Cardiac muscle cell (in vitro differentiated cells and primary cell): ENCODE results near the gene FHIT. TPM values are rescaled to one million over a fixed set of nuclear protein-coding genes. Genes with fewer than 3 reads are reported as not detected.

Source experiments
- DNase-seq, 2 donors: peaks; one replicate each; pipeline versions ENCODE4 v3.0.0 to v3.0.0-alpha.2; 2010 to 2017; ENCODE audit warnings: low read depth in 1 of 2, low spot score in 1 of 2
- H3K27ac ChIP-seq: fragments of 200-600 bp; sonication (generic); 2 replicates; pipeline ENCODE4 v1.5.1; 2016
- H3K27me3 ChIP-seq: fragments of 200-600 bp; sonication (generic); 2 replicates; pipeline ENCODE4 v1.6.0; 2016; ENCODE audit warnings: control low read depth
- H3K36me3 ChIP-seq: fragments of 200-600 bp; sonication (generic); 2 replicates; pipeline ENCODE4 v1.5.1; 2016; ENCODE audit warnings: control low read depth
- H3K4me1 ChIP-seq: fragments of 200-600 bp; sonication (generic); 2 replicates; pipeline ENCODE4 v1.8.1; 2017; ENCODE audit warnings: low read depth, mild to moderate bottlenecking, mixed run types
- H3K4me3 ChIP-seq: fragments of 200-600 bp; sonication (generic); 2 replicates; pipeline ENCODE4 v1.5.1; 2016; ENCODE audit warnings: mild to moderate bottlenecking
- H3K9me3 ChIP-seq: fragments of 200-600 bp; sonication (generic); 2 replicates; pipeline ENCODE4 v1.5.1; 2017; ENCODE audit warnings: low read depth, mild to moderate bottlenecking, control low read depth
- polyA plus RNA-seq: library from polyadenylated mRNA; unstranded; fragments of >200 nt; fragmentation: Nextera tagmentation; extraction: Ambion mirVana; gene quantifications from 2 replicates; pipeline ENCODE4 v1.2.1, GENCODE V29; 2016
- total RNA-seq: library from RNA; depleted of rRNA; stranded (reverse); fragments of >200 nt; gene quantifications from 2 replicates; pipeline ENCODE4 v1.2.3, GENCODE V29; 2016
- TF ChIP-seq, protein P1 (sequence below): IDR thresholded peaks from 2 replicates; pipeline ENCODE4 v1.5.1; 2012; ENCODE audit warnings: low read depth, mild to moderate bottlenecking, low read length

The FHIT gene
- total and polyA plus RNA-seq, 2 experiments from 2014 or later, result 6.9 to 12.5 TPM

DNA sequence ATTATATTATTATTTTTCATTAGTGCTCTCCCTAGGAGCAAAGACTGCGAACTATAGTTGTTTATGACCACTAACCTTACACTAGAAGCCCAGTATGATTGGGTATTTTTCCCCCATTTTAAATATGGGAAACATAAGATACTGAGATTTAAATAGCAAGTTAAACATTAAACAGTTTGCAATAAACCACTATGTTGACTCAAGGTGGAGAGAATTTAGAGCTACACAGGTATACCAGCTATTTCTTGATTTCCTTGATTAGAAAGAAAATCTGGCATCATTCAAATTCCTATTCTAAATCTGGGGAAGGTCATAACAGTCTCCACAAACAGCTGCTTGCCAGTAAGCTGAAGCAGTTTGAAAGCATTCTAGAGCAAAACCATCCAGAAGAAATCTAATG is 1337.6 kb downstream of the FHIT start:
- no peak overlapping the region for H3K27ac ChIP-seq
- H3K9me3 ChIP-seq, result no peaks in the 10 kb centered on the region
- no peak overlapping the region for H3K4me3 ChIP-seq
- TF ChIP-seq, protein P1, sequence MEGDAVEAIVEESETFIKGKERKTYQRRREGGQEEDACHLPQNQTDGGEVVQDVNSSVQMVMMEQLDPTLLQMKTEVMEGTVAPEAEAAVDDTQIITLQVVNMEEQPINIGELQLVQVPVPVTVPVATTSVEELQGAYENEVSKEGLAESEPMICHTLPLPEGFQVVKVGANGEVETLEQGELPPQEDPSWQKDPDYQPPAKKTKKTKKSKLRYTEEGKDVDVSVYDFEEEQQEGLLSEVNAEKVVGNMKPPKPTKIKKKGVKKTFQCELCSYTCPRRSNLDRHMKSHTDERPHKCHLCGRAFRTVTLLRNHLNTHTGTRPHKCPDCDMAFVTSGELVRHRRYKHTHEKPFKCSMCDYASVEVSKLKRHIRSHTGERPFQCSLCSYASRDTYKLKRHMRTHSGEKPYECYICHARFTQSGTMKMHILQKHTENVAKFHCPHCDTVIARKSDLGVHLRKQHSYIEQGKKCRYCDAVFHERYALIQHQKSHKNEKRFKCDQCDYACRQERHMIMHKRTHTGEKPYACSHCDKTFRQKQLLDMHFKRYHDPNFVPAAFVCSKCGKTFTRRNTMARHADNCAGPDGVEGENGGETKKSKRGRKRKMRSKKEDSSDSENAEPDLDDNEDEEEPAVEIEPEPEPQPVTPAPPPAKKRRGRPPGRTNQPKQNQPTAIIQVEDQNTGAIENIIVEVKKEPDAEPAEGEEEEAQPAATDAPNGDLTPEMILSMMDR, result no peak
- no peaks in the 10 kb centered on the region for H3K4me1 ChIP-seq
- H3K36me3 ChIP-seq, result no peaks in the 10 kb centered on the region
- no peak for DNase-seq
- H3K27me3 ChIP-seq, result no peaks in the 10 kb centered on the region

DNA sequence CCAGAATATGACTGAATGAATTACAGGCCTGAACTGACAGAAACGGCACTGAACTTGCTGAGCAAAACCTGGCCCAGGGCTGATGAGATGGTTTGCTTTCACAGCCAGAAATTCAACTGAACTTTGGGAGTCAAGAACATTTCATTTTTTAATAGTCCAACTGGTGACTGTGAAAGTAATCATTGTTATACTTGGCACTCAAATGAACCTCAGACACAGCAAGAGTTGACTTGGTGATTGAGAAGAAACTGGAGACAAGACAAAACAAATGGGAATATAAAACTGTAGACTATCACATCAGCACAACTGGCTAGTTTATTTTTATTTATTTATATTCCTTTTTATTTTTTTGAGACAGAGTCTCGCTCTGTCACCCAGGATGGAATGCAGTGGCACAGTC is 1342.6 kb downstream of the FHIT start:
- TF ChIP-seq, protein P1, result no peak
- no peaks in the 10 kb centered on the region for H3K4me1 ChIP-seq
- no peaks in the 10 kb centered on the region for H3K9me3 ChIP-seq
- no peaks in the 10 kb centered on the region for H3K27me3 ChIP-seq
- H3K4me3 ChIP-seq, result no peak overlapping the region
- H3K27ac ChIP-seq, result no peak overlapping the region
- no peaks in the 10 kb centered on the region for H3K36me3 ChIP-seq
- no peak for DNase-seq

GRCh38 chr3:59908280-59908679 is 1343.0 kb downstream of the FHIT start:
- Histone ChIP-seq H3K36me3 (no peaks in the 10 kb centered on the region), H3K4me1 (no peaks in the 10 kb centered on the region), H3K27ac (no peak overlapping the region), H3K9me3 (no peaks in the 10 kb centered on the region), H3K27me3 (no peaks in the 10 kb centered on the region), H3K4me3 (no peak overlapping the region)
- TF ChIP-seq, protein P1, result no peak
- DNase-seq, result peak in 1 of 2 donors; percentile 51

DNA sequence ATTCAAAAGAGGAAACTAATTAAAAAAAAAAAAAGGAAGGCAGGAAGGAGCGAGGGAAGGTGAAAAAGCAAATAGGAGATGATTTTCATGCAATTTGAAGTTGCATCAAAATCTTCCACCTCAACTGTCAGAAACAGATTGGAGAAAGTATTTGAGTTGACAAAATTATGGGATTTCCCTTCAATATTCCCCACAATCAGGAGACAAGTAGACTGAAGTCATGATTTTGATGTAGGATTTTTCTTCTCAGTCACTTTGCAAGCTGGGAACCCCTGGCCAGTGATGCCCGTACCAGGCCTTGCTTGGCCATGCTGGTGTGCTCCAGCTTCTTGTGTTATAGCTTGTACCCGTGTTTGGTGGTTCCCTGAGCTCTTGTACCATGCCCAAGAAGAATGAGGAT is 1347.0 kb downstream of the FHIT start:
- no peaks in the 10 kb centered on the region for H3K9me3 ChIP-seq
- no peaks in the 10 kb centered on the region for H3K36me3 ChIP-seq
- DNase-seq, result no peak
- H3K4me1 ChIP-seq, result no peaks in the 10 kb centered on the region
- no peaks in the 10 kb centered on the region for H3K27me3 ChIP-seq
- no peak overlapping the region for H3K4me3 ChIP-seq
- H3K27ac ChIP-seq, result no peak overlapping the region
- TF ChIP-seq, protein P1, result no peak

- Histone ChIP-seq H3K9me3 (no peaks in the 10 kb centered on the region), H3K27ac (no peak overlapping the region), H3K36me3 (no peaks in the 10 kb centered on the region), H3K27me3 (no peaks in the 10 kb centered on the region), H3K4me3 (no peak overlapping the region), H3K4me1 (no peaks in the 10 kb centered on the region)
- DNase-seq, result no peak
- TF ChIP-seq, protein P1, result no peak
These were observed 1352.2 kb downstream of the FHIT start for GRCh38 chr3:59899061-59899460.

- no peak overlapping the region for H3K27ac ChIP-seq
- TF ChIP-seq, protein P1, result no peak
- no peaks in the 10 kb centered on the region for H3K4me1 ChIP-seq
- H3K9me3 ChIP-seq, result no peaks in the 10 kb centered on the region
- H3K4me3 ChIP-seq, result no peak overlapping the region
- no peak for DNase-seq
- no peaks in the 10 kb centered on the region for H3K36me3 ChIP-seq
- no peaks in the 10 kb centered on the region for H3K27me3 ChIP-seq
These were observed 1355.3 kb downstream of the FHIT start for GRCh38 chr3:59895972-59896371.
